Medulla oblongata (tissue), 1 donor: ENCODE measurements around the gene PPIL1.

Experiments used
- DNase-seq: peaks from one replicate; pipeline ENCODE4 v3.0.0-alpha.2; 2015; ENCODE audit errors: extremely low spot score

Gene PPIL1

GRCh38 chr6:36836111-36837021 is 38.2 kb downstream of the PPIL1 start:
- DNase-seq = no peak

DNA sequence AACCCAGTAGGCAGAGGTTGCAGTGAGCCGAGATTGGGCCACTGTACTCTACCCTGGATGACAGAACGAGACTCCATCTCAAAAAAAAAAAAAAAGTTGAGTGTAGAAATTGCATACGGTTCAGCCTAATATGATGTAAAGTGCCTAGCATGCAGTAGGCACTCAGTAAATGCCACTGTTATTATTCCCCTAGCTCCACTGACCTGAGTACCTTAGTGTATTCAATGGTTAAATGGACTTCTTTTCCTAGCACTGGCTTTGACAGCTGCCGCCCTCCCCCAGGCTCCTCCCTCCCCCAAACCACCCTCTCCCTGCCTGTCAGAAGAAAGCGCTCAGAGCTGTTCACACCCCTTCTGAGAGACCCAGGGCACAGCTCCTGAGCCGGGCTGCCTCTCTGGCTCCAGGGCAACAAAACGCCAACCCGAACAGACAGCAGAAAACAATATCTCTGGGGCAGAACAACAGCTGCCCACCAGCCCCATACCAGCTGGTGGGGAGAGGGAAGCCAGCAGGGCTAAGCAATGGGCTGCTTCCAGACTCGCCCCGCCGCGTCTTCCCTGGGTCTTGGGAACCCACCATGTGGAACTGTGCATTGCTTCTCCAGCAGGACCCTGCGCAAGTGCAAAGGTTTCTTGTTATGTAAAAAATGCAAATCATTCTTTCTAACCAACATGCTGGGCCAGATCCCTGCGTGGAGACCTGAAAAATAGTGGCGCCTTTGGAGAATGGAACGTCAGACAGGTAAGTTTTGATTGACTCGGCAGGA is 39.8 kb downstream of the PPIL1 start:
- no peak for DNase-seq

GRCh38 chr6:36833182-36833789 is 41.3 kb downstream of the PPIL1 start:
- no peak for DNase-seq

DNA sequence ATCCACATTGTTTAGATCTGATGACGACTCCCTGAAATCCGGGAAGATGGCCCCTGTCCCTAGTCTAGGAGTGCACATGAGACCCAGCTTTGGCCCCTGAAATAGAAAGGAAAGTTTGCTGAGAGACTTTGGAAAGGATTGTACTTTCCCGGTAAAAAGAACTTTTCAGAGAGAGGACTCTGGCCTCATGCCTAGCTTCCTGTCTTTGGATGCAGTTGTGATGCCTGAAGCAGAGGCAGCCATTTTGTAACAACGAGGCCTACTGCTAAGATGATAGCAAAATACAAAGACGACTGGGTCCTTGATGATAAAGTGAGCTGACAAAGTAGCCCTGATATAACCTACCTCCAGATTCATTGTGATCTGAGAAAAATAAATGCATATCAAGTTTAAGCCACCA is 42.3 kb downstream of the PPIL1 start:
- DNase-seq = no peak

DNA sequence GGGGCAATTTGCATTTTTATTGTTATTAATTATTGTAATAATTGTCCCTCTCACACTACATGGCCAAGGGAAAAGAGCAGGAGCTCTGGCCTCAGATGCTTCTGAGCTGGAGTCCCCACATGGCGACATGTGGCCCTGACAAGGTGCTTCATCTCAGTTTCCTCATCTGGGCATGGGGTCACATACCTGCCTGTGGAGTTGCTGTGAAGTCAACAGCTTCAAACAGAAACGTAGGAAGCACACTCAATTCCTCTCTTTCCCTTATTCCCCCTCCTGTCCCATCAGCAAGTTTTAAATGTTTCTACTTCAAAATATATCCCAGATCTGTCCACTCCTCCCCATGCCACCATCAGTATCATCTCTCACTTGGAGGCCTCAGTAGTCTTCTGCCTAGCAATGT is 44.0 kb downstream of the PPIL1 start:
- DNase-seq = no peak

- peak; percentile 84 for DNase-seq
These were observed 44.6 kb downstream of the PPIL1 start for GRCh38 chr6:36829919-36830544.

- DNase-seq = peak; percentile 80
These were observed 47.1 kb downstream of the PPIL1 start for GRCh38 chr6:36827261-36828079.

- no peak for DNase-seq
These were observed 47.9 kb downstream of the PPIL1 start for GRCh38 chr6:36826520-36827227.

DNA sequence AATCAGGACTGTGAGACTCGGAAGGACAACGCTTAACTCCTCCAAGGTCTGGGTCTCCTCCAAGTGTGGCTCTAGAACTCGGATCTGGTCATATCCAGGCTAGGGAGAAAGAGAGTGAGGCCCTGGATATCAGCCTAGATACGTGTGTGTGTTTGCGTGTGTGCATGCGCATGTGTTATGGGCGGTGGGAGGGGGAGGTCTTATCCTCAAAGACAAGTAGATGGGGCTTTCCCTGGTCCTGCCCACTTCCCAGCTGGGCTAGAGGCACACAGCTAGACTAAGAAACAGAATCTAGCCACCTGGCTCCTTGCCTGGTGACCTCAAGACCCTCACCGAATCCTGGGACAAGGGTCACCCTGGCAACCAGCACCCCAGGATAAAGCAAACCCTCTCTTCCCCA is 48.6 kb downstream of the PPIL1 start:
- no peak for DNase-seq

DNA sequence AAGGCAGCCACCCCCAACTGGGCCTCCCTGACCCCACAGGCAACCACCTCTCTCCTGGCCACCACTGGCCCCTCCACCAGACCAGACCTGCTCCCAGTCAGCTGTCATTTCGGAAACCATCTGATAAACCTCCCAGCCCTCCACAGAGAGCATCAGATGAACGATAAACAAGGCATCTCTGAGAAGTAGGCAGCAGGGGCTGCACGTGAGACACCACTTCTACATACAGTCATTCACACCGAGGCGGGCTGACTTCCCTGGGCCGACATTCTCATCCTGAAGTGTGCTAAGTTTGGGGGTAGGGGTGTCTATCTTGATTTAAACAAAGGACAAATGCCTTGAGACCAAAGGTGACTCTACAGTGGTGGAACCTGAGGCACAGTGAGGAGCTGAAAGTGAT is 49.2 kb downstream of the PPIL1 start:
- no peak for DNase-seq

GRCh38 chr6:36824253-36824652 is 50.4 kb downstream of the PPIL1 start:
- no peak for DNase-seq

GRCh38 chr6:36823421-36824096 is 51.0 kb downstream of the PPIL1 start:
- no peak for DNase-seq

- DNase-seq = no peak
These were observed 51.9 kb downstream of the PPIL1 start for GRCh38 chr6:36822506-36823269.

GRCh38 chr6:36821581-36822335 is 52.8 kb downstream of the PPIL1 start:
- DNase-seq = no peak

- no peak for DNase-seq
These were observed 53.7 kb downstream of the PPIL1 start for GRCh38 chr6:36820700-36821580.

- DNase-seq = no peak
These were observed 55.8 kb downstream of the PPIL1 start for GRCh38 chr6:36818756-36819155.

GRCh38 chr6:36817847-36818246 is 56.8 kb downstream of the PPIL1 start:
- no peak for DNase-seq
